PC-3 (cell line): Measurements from ENCODE around the gene COPS2.

Source experiments
- CTCF ChIP-seq: fragments of 300-600 bp; sonication (generic); conservative IDR thresholded peaks from 2 replicates; pipeline ENCODE4 v1.5.1; 2017; ENCODE audit warnings: antibody characterized with exemption, low read depth, mild to moderate bottlenecking, low read length
- EZH2 ChIP-seq: fragments of 300-600 bp; sonication (generic); IDR thresholded peaks from one replicate; pipeline ENCODE4 v1.6.1; 2017; ENCODE audit warnings: antibody characterized with exemption, mild to moderate bottlenecking, low read length; ENCODE audit not compliant: unreplicated experiment

DNA sequence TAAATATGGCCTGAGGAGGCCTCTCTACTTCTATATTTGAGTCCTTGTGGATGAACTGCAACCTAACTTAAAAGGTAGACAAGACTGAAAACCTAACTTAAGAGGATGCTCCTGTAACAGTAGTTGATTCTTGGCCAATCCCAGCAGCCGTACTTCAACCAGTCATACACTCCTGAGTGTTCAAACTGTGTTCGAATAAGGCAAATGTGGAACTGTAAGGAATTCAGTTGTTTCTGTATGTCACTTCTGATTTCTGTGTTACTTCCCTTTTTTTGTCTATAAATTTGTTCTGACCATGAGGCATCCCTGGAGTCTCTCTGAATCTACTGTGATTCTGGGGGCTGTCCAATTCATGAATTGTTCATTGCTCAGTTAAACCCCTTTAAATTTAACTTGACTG is 35.2 kb upstream of the COPS2 start:
- TF ChIP-seq CTCF (no peak), EZH2 (no peak)
